Gastroesophageal sphincter (tissue), 3 donors: Measurements from ENCODE around the gene PLA2G2F.

Experiments used
- POLR2A ChIP-seq, 2 donors: fragments of 450-650 bp; IDR thresholded peaks; one replicate each; pipeline ENCODE4 v1.6.1; 2017; ENCODE audit warnings: antibody characterized with exemption in 2 of 2, mild to moderate bottlenecking in 2 of 2, moderate library complexity in 1 of 2
- TF ChIP-seq, protein P1 (sequence below), 4 experiments: fragments of 200-600 bp in 2 of 4; fragments of 450-650 bp in 2 of 4; sonication (generic) in 1 of 4; IDR thresholded peaks; one replicate each; pipeline ENCODE4 v1.5.1; 2017 to 2019; ENCODE audit warnings: antibody characterized with exemption in 4 of 4, mild to moderate bottlenecking in 2 of 4, moderate library complexity in 2 of 4

DNA sequence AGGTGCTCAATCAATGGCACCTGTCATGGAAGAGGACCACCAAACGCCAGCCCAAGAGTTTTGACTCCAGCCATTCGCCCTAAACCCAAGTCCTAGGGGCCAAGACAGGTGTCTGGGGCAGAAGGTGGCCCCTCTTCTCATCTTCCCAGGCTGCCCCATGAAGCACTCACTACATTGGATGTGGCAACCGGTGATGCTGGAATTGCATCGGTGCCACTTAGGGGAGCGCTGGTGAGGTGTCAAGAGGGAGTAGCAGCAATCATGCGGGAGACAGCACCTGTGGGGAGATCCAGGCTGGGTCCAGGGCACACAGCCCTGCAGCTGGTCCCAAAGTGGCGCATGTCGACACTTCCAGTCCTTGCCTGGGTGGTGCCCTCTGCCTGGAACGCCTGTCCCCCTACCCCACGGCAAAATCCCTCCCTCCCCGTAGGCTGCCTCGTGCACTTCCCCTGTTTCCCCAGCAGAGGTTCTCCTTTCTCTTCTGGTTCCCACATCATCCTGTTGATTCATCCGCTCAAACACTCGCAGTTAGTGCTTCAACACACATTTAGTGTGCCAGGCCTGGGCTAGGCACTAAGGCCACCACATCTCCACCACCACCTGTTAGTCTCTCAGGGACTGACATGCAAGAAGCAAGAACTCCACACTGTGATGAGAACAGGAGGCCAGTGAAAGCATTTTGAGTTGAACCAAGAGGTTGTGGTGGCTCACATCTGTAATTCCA is 38.3 kb upstream of the PLA2G2F start:
- TF ChIP-seq, protein P1, sequence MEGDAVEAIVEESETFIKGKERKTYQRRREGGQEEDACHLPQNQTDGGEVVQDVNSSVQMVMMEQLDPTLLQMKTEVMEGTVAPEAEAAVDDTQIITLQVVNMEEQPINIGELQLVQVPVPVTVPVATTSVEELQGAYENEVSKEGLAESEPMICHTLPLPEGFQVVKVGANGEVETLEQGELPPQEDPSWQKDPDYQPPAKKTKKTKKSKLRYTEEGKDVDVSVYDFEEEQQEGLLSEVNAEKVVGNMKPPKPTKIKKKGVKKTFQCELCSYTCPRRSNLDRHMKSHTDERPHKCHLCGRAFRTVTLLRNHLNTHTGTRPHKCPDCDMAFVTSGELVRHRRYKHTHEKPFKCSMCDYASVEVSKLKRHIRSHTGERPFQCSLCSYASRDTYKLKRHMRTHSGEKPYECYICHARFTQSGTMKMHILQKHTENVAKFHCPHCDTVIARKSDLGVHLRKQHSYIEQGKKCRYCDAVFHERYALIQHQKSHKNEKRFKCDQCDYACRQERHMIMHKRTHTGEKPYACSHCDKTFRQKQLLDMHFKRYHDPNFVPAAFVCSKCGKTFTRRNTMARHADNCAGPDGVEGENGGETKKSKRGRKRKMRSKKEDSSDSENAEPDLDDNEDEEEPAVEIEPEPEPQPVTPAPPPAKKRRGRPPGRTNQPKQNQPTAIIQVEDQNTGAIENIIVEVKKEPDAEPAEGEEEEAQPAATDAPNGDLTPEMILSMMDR (IDR thresholded peaks at IDR 0.05): peak; percentile 50 to 81 (median 74)
- no peak for TF ChIP-seq POLR2A (IDR thresholded peaks at IDR 0.05)
